ENCODE results near the gene LRRFIP1.
"Not testable (repeated sequence)": the region's sequence is repeated elsewhere in the genome, so short reads cannot be mapped to it uniquely, and the experiment has no call there.

Gene LRRFIP1

GRCh38 chr2:237754182-237754581, 126.8 kb downstream of the LRRFIP1 start:
- no peak for DNase-seq

GRCh38 chr2:237754626-237755248, 127.3 kb downstream of the LRRFIP1 start:
- DNase-seq = no peak

GRCh38 chr2:237757616-237758015, 130.2 kb downstream of the LRRFIP1 start:
- no peak for DNase-seq

GRCh38 chr2:237758185-237758584, 130.8 kb downstream of the LRRFIP1 start:
- DNase-seq = no peak

- no peak for DNase-seq
Observed at GRCh38 chr2:237759176-237759575, 131.8 kb downstream of the LRRFIP1 start.

DNA sequence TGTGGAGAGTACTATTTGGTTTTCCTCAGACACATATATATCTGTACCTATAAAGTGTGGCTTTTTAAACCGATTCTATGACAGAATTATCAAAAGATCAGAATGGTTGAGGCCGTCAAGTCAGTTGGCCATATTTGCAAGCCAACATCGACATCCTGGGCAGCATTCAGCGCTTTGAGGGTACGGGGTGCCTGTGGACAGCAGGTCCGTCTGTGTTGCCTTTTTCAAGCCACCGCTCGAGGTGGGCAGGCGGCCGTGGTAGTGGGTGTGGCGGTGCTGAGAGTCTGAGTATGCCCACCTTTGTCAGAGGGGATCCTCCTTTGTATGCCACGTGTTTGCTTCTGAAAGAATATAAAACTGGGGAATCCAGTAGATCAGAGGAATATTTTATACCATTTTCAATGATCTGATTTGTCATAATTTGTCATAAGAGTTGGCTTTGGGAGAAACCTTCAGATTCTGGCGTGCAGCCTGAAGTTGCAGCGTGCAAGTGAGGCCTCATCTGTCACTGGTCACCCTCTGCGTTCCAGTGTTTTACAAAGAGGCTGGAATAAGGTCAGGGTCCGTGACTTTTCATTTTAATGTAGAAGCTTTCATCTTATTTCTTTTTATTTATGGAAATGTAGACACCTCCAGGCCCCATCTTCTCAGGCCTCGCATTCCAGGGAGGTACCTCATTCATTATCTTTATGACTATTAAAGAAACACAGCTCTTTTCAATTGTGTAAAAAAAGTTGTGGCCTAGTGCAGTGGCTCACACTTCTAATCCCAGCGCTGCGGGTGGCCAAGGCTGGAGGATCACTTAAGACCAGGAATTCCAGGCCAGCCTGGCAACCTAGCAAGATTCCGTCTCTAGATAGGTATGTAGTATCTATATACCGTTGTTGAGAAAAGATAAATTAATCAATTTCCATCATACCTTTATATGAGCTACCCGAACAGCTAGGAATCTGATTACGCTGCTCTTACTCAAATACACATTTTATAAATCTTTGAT, 133.4 kb downstream of the LRRFIP1 start:
- DNase-seq = no peak

- DNase-seq = not testable (repeated sequence)
Observed at GRCh38 chr2:237762291-237763182, 135.2 kb downstream of the LRRFIP1 start.

DNA sequence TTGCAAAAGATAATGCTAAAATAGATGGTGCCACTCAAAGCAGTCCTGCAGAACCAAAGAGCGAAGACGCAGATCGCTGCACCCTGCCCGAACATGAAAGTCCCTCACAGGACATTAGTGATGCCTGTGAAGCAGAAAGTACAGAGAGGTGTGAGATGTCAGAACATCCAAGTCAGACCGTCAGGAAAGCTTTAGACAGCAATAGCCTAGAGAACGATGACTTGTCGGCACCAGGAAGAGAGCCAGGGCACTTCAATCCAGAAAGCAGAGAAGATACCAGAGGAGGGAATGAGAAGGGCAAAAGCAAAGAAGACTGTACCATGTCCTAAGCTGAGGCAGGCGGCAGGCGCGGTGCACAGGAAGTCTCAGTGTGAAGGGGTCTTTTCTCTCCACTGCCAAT, 136.4 kb downstream of the LRRFIP1 start:
- no peak for DNase-seq

GRCh38 chr2:237765122-237765521, 137.7 kb downstream of the LRRFIP1 start:
- not testable (repeated sequence) for DNase-seq

DNA sequence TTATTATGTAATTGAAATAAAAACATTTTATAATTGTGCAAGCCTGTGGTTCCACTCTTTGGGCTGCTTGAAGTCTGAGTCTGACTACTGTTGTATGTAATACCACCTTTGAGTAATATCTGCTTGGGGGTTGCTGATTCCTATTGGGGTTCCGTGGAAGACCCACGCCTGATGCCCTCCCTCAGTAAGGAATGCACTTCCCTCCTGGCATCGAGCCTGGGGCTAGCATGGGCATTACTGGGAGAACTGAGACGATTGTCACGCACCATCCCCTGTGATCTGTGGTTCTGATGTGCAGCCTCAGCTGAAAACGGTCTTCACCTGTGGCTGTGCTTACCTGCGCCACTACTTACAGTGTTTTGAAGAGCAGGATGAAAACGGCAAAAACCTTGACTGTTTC, 138.5 kb downstream of the LRRFIP1 start:
- DNase-seq = no peak

GRCh38 chr2:237766340-237766739, 139.0 kb downstream of the LRRFIP1 start:
- DNase-seq = no peak

DNA sequence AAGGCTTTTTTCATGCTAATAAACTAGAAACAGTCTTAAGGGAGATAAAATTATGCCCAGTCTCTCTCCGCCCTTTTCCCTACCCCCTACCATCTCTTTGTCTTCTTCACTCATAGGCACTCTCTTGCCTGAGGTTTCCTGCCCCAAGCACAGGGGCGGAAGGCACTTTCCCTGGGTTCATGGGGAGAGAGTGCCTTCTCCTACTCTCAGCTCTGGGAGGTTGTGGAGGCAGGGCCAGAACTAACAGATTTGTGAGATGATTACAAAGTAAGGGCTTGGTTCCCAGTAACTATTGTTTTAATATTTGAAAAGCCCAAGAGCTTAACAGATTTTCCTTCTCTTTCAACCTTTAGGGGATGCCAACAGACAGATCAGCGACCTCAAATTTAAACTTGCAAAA, 145.1 kb downstream of the LRRFIP1 start:
- no peak for DNase-seq

DNA sequence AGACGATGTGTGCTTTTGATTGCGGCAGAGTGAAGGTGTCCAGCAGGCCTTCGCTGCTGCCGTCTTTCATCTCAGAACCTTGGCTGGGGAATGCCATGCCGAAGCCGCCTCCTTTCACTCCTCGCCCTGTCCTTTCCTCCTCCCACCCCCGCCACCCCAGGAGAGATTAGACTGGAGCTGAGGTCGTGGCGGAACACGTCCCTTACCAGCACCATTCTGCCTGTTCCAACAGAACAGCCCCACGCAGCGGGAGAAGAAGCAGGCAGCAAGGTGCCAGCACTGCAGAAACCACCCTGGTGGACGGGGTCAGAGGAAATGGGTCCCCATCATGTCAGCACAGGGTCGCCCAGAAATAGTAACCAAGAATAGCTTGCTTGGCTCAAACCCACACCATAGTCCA, 146.4 kb downstream of the LRRFIP1 start:
- DNase-seq = no peak

GRCh38 chr2:237774811-237775553, 147.6 kb downstream of the LRRFIP1 start:
- DNase-seq = peak; percentile 20

DNA sequence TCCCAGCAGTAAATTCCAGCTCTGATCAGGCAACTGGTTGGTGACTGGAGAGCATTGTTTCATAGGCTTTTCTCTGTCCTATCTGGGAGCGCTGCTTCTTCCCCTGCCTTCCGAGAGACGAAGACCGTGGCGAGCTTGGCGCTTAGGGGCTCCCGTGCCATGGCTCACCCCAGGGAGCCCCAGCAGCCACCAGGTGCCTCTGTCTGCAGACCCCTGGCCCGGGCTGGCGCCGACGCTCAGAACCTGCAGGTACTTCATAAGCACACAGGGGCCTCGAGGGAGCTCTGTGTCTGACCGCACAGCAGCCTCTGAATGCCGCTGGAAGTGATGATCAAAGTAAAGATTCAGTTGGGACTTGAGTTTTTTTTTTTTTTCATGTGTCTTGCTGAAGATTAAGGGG, 152.1 kb downstream of the LRRFIP1 start:
- DNase-seq = no peak

DNA sequence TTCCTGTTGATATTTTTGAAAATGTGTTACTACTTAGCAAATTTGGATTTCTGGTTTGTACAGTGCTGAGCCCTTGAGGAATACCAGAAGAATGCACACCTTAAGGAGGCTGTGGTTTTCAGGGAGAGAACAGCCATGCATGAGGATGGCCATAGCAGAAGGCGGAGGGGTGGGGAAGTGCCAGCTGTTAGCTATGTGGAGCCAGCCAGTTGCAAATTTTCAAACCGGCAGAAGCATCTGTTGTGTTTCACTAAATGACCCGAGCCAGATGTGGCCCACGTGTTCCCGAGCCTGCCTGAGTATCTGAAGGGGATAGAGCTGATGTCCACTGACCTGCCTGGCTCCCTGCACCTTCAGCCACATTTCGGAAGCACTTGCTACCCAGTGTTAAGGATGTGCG, 154.8 kb downstream of the LRRFIP1 start:
- no peak for DNase-seq

DNA sequence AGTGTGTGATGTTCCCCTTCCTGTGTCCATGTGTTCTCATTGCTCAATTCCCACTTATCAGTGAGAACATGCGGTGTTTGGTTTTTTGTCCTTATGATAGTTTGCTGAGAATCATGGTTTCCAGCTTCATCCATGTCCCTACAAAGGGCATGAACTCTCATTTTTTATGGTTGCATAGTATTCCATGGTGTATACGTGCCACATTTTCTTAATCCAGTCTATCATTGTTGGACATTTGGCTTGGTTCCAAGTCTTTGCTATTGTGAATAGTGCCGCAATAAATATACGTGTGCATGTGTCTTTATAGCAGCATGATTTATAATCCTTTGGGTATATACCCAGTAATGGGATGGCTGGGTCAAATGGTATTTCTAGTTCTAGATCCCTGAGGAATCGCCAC, 156.3 kb downstream of the LRRFIP1 start:
- not testable (repeated sequence) for DNase-seq

- no peak for DNase-seq
Observed at GRCh38 chr2:237786936-237787335, 159.5 kb downstream of the LRRFIP1 start.

DNA sequence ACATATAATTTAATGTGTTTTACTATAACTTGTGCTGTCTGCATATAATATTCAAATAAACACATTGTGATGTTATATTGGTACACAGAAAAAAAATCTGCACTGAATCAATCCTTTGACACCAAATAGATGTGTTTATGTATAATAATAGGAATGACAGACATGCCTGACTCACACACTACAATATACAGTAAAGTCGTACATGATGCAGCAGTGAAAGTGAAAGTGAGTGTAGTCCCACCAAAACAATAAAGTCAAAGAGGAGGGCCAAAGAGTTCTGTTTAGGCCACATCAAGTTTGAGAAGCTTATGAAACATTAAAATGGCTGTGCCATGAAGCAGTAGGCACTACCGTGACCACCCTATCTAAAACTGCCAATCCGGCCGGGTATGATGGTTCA, 163.0 kb downstream of the LRRFIP1 start:
- DNase-seq = no peak

- no peak for DNase-seq
Observed at GRCh38 chr2:237791977-237792727, 164.8 kb downstream of the LRRFIP1 start.

DNA sequence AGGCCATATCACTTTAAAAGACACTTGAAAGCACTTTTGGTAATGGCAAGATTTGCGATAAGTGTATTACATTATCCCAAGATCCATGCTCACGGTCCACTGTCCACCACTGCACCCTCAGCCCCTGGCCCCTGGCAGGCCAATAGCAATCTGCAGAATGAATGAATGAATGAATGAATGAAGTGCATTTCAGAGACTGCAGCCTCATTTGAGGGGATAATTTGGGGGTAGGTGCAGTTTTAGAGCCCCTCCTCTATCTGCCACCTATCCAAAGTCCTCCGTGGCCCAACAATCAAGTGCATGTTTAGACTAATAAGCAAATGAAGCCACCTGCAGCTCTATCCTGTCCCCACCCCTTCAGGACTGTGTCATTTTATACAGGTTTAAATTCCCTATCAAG, 169.9 kb downstream of the LRRFIP1 start:
- no peak for DNase-seq
